H1 (cell line): ENCODE measurements around the gene PARP4. TPM values are rescaled to one million over a fixed set of nuclear protein-coding genes. Genes with fewer than 3 reads are reported as not detected.

ENCODE experiments used
- CTCF ChIA-PET: fragments of 300-600 bp; sonication (Branson Sonifier 250); formaldehyde crosslinking; loops from one replicate; lab custom pipeline; 2021; ENCODE audit not compliant: partially characterized antibody; lab: Charles Lee
- POLR2A ChIA-PET: fragments of 300-600 bp; sonication (Branson Sonifier 250); formaldehyde crosslinking; loops from one replicate; lab custom pipeline; 2021; ENCODE audit warnings: inconsistent platforms; ENCODE audit not compliant: partially characterized antibody; lab: Charles Lee
- DNase-seq, 2 experiments: peaks; one replicate each; pipeline versions ENCODE4 v3.0.0 to v3.0.0-alpha.2; 2010 to 2022; ENCODE audit warnings: low spot score in 2 of 2, low read depth in 1 of 2, mixed read lengths in 1 of 2
- FAIRE-seq: peaks from 2 replicates; lab custom pipeline; 2011; peaks lifted over from hg19 to GRCh38; lab: Jason Lieb, UNC
- H2AFZ ChIP-seq: 2 replicates; pipeline ENCODE4 v1.8.1; 2012; ENCODE audit warnings: low read length, inconsistent platforms
- H2AK5ac ChIP-seq: 2 replicates; pipeline ENCODE4 v1.6.1; 2013; ENCODE audit warnings: low read depth, low read length
- H2BK120ac ChIP-seq: replicated peaks from 2 replicates; pipeline ENCODE3; 2013; ENCODE audit warnings: low read depth, low read length, inconsistent platforms
- H2BK12ac ChIP-seq: 2 replicates; pipeline ENCODE4 v1.6.1; 2013; ENCODE audit warnings: low read depth, low read length
- H2BK15ac ChIP-seq: 2 replicates; pipeline ENCODE4 v1.6.1; 2013; ENCODE audit warnings: low read length
- H2BK20ac ChIP-seq: 2 replicates; pipeline ENCODE4 v1.6.1; 2013; ENCODE audit warnings: low read length
- H2BK5ac ChIP-seq: 2 replicates; pipeline ENCODE4 v1.6.1; 2013; ENCODE audit warnings: low read depth, low read length
- H3K14ac ChIP-seq: 2 replicates; pipeline ENCODE4 v1.6.1; 2013; ENCODE audit warnings: inconsistent platforms; ENCODE audit not compliant: insufficient read length
- H3K18ac ChIP-seq: 2 replicates; pipeline ENCODE4 v1.6.1; 2013; ENCODE audit warnings: low read length; ENCODE audit errors: extremely low read depth
- H3K23ac ChIP-seq: 2 replicates; pipeline ENCODE4 v1.6.1; 2013; ENCODE audit warnings: inconsistent platforms; ENCODE audit not compliant: insufficient read length
- H3K23me2 ChIP-seq: 2 replicates; pipeline ENCODE4 v1.6.1; 2013; ENCODE audit warnings: low read depth, low read length
- H3K27ac ChIP-seq: 2 replicates; pipeline ENCODE4 v1.6.1; 2011; ENCODE audit warnings: low read depth, low read length, inconsistent platforms
- H3K27me3 ChIP-seq, 4 experiments: replicated peaks in 1 of 4; 1 replicate in 1 of 4; 2 replicates in 3 of 4; pipeline versions ENCODE4 v1.6.1 to v1.8.1; 2011 to 2013; ENCODE audit warnings: low read length in 3 of 4, mild to moderate bottlenecking in 3 of 4, inconsistent platforms in 2 of 4, mixed read lengths in 2 of 4, moderate library complexity in 1 of 4; ENCODE audit not compliant: control insufficient read depth in 3 of 4, insufficient read depth in 3 of 4; ENCODE audit errors: extremely low read depth in 1 of 4
- H3K36me3 ChIP-seq, 4 experiments: 2 replicates each; pipeline versions ENCODE4 v1.6.1 to v1.8.1; 2011 to 2013; ENCODE audit warnings: mild to moderate bottlenecking in 4 of 4, low read length in 3 of 4, moderate library complexity in 2 of 4, control low read depth in 1 of 4, inconsistent platforms in 1 of 4; ENCODE audit not compliant: insufficient read depth in 4 of 4, control insufficient read depth in 2 of 4
- H3K4ac ChIP-seq: replicated peaks from 2 replicates; pipeline ENCODE3; 2013; ENCODE audit warnings: low read length, low read depth, mixed read lengths, inconsistent platforms; ENCODE audit not compliant: insufficient read length
- H3K4me1 ChIP-seq, 4 experiments: replicated peaks in 1 of 4; 1 replicate in 1 of 4; 2 replicates in 3 of 4; pipeline versions ENCODE4 v1.6.1 to v1.8.1; 2011 to 2013; ENCODE audit warnings: low read length in 3 of 4, inconsistent platforms in 2 of 4, mixed read lengths in 1 of 4; ENCODE audit not compliant: insufficient read depth in 4 of 4, control insufficient read depth in 3 of 4
- H3K4me2 ChIP-seq, 2 experiments: 2 replicates each; pipeline versions ENCODE4 v1.6.1 to v1.8.1; 2011 to 2013; ENCODE audit warnings: low read depth in 2 of 2, low read length in 2 of 2, control low read depth in 1 of 2, inconsistent platforms in 1 of 2, mild to moderate bottlenecking in 1 of 2; ENCODE audit not compliant: insufficient read depth in 1 of 2
- H3K4me3 ChIP-seq, 4 experiments: fragments of 200-600, 300-600 bp in 1 of 4; sonication (generic), shearing (Covaris generic), sonication (Bioruptor Twin) in 1 of 4; 2 replicates each; pipeline versions ENCODE4 v1.5.1 to v1.8.1; 2011 to 2016; ENCODE audit warnings: low read length in 4 of 4, low read depth in 3 of 4, control low read depth in 2 of 4, inconsistent platforms in 2 of 4, mild to moderate bottlenecking in 2 of 4, mixed read lengths in 1 of 4, moderate library complexity in 1 of 4; ENCODE audit not compliant: insufficient read depth in 2 of 4; ENCODE audit errors: extremely low read depth in 1 of 4
- H3K56ac ChIP-seq: replicated peaks from 2 replicates; pipeline ENCODE3; 2013; ENCODE audit warnings: low read depth, mild to moderate bottlenecking, mixed read lengths, low read length, inconsistent platforms; ENCODE audit not compliant: insufficient read length
- H3K79me1 ChIP-seq: 2 replicates; pipeline ENCODE4 v1.6.1; 2013; ENCODE audit warnings: low read depth, low read length, control low read depth
- H3K79me2 ChIP-seq, 2 experiments: 2 replicates each; pipeline versions ENCODE4 v1.6.1 to v1.8.1; 2012 to 2013; ENCODE audit warnings: low read length in 2 of 2, mild to moderate bottlenecking in 2 of 2, inconsistent platforms in 1 of 2; ENCODE audit not compliant: insufficient read depth in 2 of 2, control insufficient read depth in 1 of 2
- H3K9ac ChIP-seq, 4 experiments: replicated peaks in 1 of 4; 1 replicate in 1 of 4; 2 replicates in 3 of 4; pipeline versions ENCODE4 v1.6.1 to v1.8.1; 2011 to 2013; ENCODE audit warnings: low read depth in 3 of 4, low read length in 3 of 4, control low read depth in 2 of 4, mild to moderate bottlenecking in 2 of 4, moderate library complexity in 2 of 4, inconsistent platforms in 1 of 4; ENCODE audit errors: extremely low read depth in 1 of 4
- H3K9me3 ChIP-seq, 2 experiments: 2 replicates each; pipeline versions ENCODE4 v1.6.1 to v1.8.1; 2012 to 2013; ENCODE audit warnings: mild to moderate bottlenecking in 2 of 2, moderate library complexity in 2 of 2, control low read depth in 1 of 2, inconsistent platforms in 1 of 2, low read depth in 1 of 2, low read length in 1 of 2, mixed read lengths in 1 of 2; ENCODE audit not compliant: insufficient read depth in 2 of 2
- H4K20me1 ChIP-seq, 2 experiments: replicated peaks in 1 of 2; 2 replicates each; pipeline versions ENCODE3 to v1.8.1; 2011 to 2013; ENCODE audit warnings: inconsistent platforms in 2 of 2, low read length in 2 of 2, mild to moderate bottlenecking in 1 of 2; ENCODE audit not compliant: insufficient read depth in 2 of 2, control insufficient read depth in 1 of 2
- H4K5ac ChIP-seq: 2 replicates; pipeline ENCODE4 v1.6.1; 2013; ENCODE audit warnings: low read length, low read depth, mixed read lengths, inconsistent platforms; ENCODE audit not compliant: insufficient read length
- H4K8ac ChIP-seq: 2 replicates; pipeline ENCODE4 v1.8.0; 2013; ENCODE audit warnings: mild to moderate bottlenecking, moderate library complexity, low read length, inconsistent platforms; ENCODE audit not compliant: insufficient read depth; ENCODE audit errors: extremely low read depth
- H4K91ac ChIP-seq: replicated peaks from 2 replicates; pipeline ENCODE3; 2013; ENCODE audit warnings: low read length, mixed read lengths, inconsistent platforms; ENCODE audit not compliant: insufficient read length
- ATF2 ChIP-seq: IDR thresholded peaks from 2 replicates; pipeline ENCODE4 v1.6.1; 2012; ENCODE audit warnings: low read length, inconsistent platforms
- BACH1 ChIP-seq: IDR thresholded peaks from 2 replicates; pipeline ENCODE4 v1.6.1; 2012; ENCODE audit warnings: low read length, improper control_type of control experiment
- BRCA1 ChIP-seq: IDR thresholded peaks from 2 replicates; pipeline ENCODE4 v1.6.1; 2012; ENCODE audit warnings: low read depth, low read length, improper control_type of control experiment
- EZH2 ChIP-seq: fragments of 200-600 bp; sonication (generic); IDR thresholded peaks from 2 replicates; pipeline ENCODE4 v1.7.1; 2012; ENCODE audit warnings: low read depth, mild to moderate bottlenecking, moderate library complexity, low read length, inconsistent platforms; ENCODE audit not compliant: severe bottlenecking
- GTF2F1 ChIP-seq: IDR thresholded peaks from 2 replicates; pipeline ENCODE4 v1.6.1; 2012; ENCODE audit warnings: low read depth, low read length, improper control_type of control experiment, borderline replicate concordance
- JUN ChIP-seq: IDR thresholded peaks from 2 replicates; pipeline ENCODE4 v1.6.1; 2011; ENCODE audit warnings: low read depth, mild to moderate bottlenecking, improper control_type of control experiment, low read length
- KDM1A ChIP-seq: fragments of 200-600, 300-600 bp; sonication (generic); IDR thresholded peaks from 2 replicates; pipeline ENCODE4 v1.7.1; 2016; ENCODE audit warnings: mild to moderate bottlenecking, low read length, borderline replicate concordance
- SIRT6 ChIP-seq: IDR thresholded peaks from one replicate; pipeline ENCODE4 v1.7.1; 2012; ENCODE audit warnings: low read length, inconsistent platforms
- SIX5 ChIP-seq: IDR thresholded peaks from 2 replicates; pipeline ENCODE4 v1.6.1; 2011; ENCODE audit warnings: mild to moderate bottlenecking, low read depth, low read length
- SP2 ChIP-seq: IDR thresholded peaks from 2 replicates; pipeline ENCODE4 v1.6.1; 2012; ENCODE audit warnings: mild to moderate bottlenecking, low read length, inconsistent platforms
- SUZ12 ChIP-seq: fragments of 200-600 bp; sonication (generic); IDR thresholded peaks from 2 replicates; pipeline ENCODE4 v1.6.1; 2012; ENCODE audit warnings: mild to moderate bottlenecking, inconsistent platforms, low read length, moderate library complexity, mixed read lengths
- WGBS, 2 experiments: shearing (Covaris generic) in 1 of 2; methylation state at CpG; one replicate each; pipeline versions ENCODE4 v1.1.6 to v1.1.7; 2013 to 2015; ENCODE audit warnings: low lambda C conversion rate in 2 of 2, mixed read lengths in 2 of 2, inconsistent platforms in 1 of 2, low coverage in 1 of 2, missing lambda C conversion rate in 1 of 2; ENCODE audit not compliant: insufficient replicate concordance in 2 of 2, insufficient coverage in 1 of 2, insufficient read length in 1 of 2; ENCODE audit errors: extremely low coverage in 1 of 2, missing lambda C conversion rate in 1 of 2; 5-methylcytosine and 5-hydroxymethylcytosine counted together
- polyA plus RNA-seq, 7 experiments: library from polyadenylated mRNA; depleted of rRNA in 3 of 7; stranded (reverse) in 5 of 7; unstranded in 2 of 7; fragments of >200 nt in 5 of 7; fragments of 200-250 nt in 2 of 7; gene quantifications; 1 replicate in 5 of 7; 2 replicates in 1 of 7; 4 replicates in 1 of 7; pipeline versions ENCODE4 v1.2.1 to v1.2.3, GENCODE V29; 2011 to 2013; ENCODE audit warnings: missing spikeins in 2 of 7, mixed read lengths in 2 of 7
- total RNA-seq: library from RNA; stranded (reverse); fragmentation: NEBNext Ultra II Directional; extraction: Animal tissue kit (Norgen Biotek cat#: 25700); gene quantifications from 2 replicates; pipeline ENCODE4 v1.2.1, GENCODE V29; 2021

PARP4 gene
- total and polyA plus RNA-seq, 2 of the 8 experiments (the other 6 are each of a cell fraction or from before 2014, with no cell fraction given) = 22.2 to 40.3 TPM

DNA sequence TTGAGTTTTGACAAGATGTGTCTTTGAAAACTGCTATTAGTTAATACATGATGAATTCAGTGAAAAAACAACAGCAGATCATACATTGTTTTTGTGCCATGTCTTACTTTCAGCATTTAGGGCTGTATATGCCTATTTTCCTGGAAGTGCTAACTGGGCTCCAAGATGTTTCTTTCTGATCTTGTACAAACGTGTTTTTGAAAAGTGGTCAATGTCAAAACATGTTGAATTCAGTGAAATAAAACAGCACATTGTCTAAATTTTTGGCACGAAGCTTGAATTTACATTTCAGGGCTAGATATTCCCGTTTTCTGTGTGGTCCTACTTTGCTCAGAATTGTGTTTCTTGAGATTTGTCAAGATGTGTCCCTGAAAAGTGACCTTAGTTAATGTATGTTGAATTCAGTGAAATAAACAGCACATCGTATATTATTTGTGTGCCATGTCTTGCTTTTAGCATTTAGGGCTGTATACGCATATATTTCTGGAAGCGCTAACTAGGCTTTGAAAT is 14.7 kb upstream of the PARP4 start:
- Histone ChIP-seq H3K79me2 (no peaks in the 10 kb centered on the region), H3K4me3 (no peak overlapping the region), H4K20me1 (no peaks in the 10 kb centered on the region), H2BK5ac (no peak overlapping the region), H2BK15ac (no peak overlapping the region), H4K8ac (no peak overlapping the region), H3K4me2 (no peak overlapping the region), H3K9me3 (no peaks in the 10 kb centered on the region; a peak in 1 of 4 replicates), H2AK5ac (no peak overlapping the region), H2AFZ (no peak overlapping the region), H2BK20ac (no peak overlapping the region), H3K27me3 (no peaks in the 10 kb centered on the region), H3K79me1 (no peaks in the 10 kb centered on the region), H2BK12ac (no peak overlapping the region), H3K4ac (no peak overlapping the region), H3K9ac (no peak overlapping the region), H3K4me1 (peaks cover 2 to 13% (median 11%) of the 10 kb centered on the region in 4 experiments; a peak in 6 of 7 replicates), H4K91ac (no peak overlapping the region), H3K23me2 (no peaks in the 10 kb centered on the region), H3K18ac (no peak overlapping the region), H3K23ac (no peak overlapping the region), H3K14ac (no peak overlapping the region), H3K27ac (no peak overlapping the region), H3K56ac (no peak overlapping the region), H4K5ac (no peak overlapping the region), H3K36me3 (no peaks in the 10 kb centered on the region), H2BK120ac (no peak overlapping the region)
- 91% methylated on average over 6 of the region's 6 CpGs; no CpG with 5 or more reads in 1 of the 2 experiments for WGBS, 2 experiments
- CTCF ChIA-PET = interaction anchor here (1.0 to 2.9 kb wide), 4 partner anchors 8 to 28 kb away, joined by 3 to 11 read pairs (median 4); no protein-coding TSS in a partner anchor
- POLR2A ChIA-PET = interaction anchor here (1.0 to 1.1 kb wide), 2 partner anchors 10 to 16 kb away, joined by 3 to 4 read pairs; no protein-coding TSS in a partner anchor
- TF ChIP-seq EZH2 (no peak), BACH1 (no peak), SIRT6 (no peak), SP2 (no peak), JUN (no peak), ATF2 (no peak), SIX5 (no peak), BRCA1 (no peak), SUZ12 (no peak), GTF2F1 (no peak), KDM1A (no peak)
- FAIRE-seq (peak; percentile 50), DNase-seq (no peak)
